ENCODE measurements around the gene SMAD5.

SMAD5 gene

GRCh38 chr5:136162008-136162407 is 29.4 kb downstream of the SMAD5 start:
- no peaks in the 10 kb centered on the region for H3K9me3 ChIP-seq (ENCODE audit: severe bottlenecking)
- H3K4me3 ChIP-seq (ENCODE audit: severe bottlenecking), result no peak overlapping the region
- TF ChIP-seq, protein P1, sequence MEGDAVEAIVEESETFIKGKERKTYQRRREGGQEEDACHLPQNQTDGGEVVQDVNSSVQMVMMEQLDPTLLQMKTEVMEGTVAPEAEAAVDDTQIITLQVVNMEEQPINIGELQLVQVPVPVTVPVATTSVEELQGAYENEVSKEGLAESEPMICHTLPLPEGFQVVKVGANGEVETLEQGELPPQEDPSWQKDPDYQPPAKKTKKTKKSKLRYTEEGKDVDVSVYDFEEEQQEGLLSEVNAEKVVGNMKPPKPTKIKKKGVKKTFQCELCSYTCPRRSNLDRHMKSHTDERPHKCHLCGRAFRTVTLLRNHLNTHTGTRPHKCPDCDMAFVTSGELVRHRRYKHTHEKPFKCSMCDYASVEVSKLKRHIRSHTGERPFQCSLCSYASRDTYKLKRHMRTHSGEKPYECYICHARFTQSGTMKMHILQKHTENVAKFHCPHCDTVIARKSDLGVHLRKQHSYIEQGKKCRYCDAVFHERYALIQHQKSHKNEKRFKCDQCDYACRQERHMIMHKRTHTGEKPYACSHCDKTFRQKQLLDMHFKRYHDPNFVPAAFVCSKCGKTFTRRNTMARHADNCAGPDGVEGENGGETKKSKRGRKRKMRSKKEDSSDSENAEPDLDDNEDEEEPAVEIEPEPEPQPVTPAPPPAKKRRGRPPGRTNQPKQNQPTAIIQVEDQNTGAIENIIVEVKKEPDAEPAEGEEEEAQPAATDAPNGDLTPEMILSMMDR (IDR thresholded peaks at IDR 0.05; ENCODE audit: poor library complexity, severe bottlenecking), result no peak
- ATAC-seq (ENCODE audit: low read depth) (no peak), DNase-seq (ENCODE audit: low spot score) (no peak)
- no peaks in the 10 kb centered on the region for H3K27me3 ChIP-seq (ENCODE audit: insufficient read depth, poor library complexity, severe bottlenecking)
- H3K4me1 ChIP-seq (ENCODE audit: insufficient read depth, poor library complexity, severe bottlenecking), result no peaks in the 10 kb centered on the region
- peaks cover 97% of the 10 kb centered on the region for H3K36me3 ChIP-seq (ENCODE audit: low read depth)
- no peak overlapping the region for H3K27ac ChIP-seq (ENCODE audit: poor library complexity, severe bottlenecking)

- Histone ChIP-seq H3K27me3 (ENCODE audit: insufficient read depth, poor library complexity, severe bottlenecking) (no peaks in the 10 kb centered on the region), H3K4me1 (ENCODE audit: insufficient read depth, poor library complexity, severe bottlenecking) (no peaks in the 10 kb centered on the region), H3K9me3 (ENCODE audit: severe bottlenecking) (no peaks in the 10 kb centered on the region), H3K4me3 (ENCODE audit: severe bottlenecking) (no peak overlapping the region), H3K36me3 (ENCODE audit: low read depth) (peaks cover 93% of the 10 kb centered on the region), H3K27ac (ENCODE audit: poor library complexity, severe bottlenecking) (no peak overlapping the region)
- ATAC-seq (ENCODE audit: low read depth), result no peak
- no peak for DNase-seq (ENCODE audit: low spot score)
- TF ChIP-seq, protein P1 (IDR thresholded peaks at IDR 0.05; ENCODE audit: poor library complexity, severe bottlenecking), result no peak
These were observed 31.6 kb downstream of the SMAD5 start for GRCh38 chr5:136164226-136164625.

- TF ChIP-seq, protein P1 (IDR thresholded peaks at IDR 0.05; ENCODE audit: poor library complexity, severe bottlenecking), result no peak
- ATAC-seq (ENCODE audit: low read depth), result no peak
- H3K36me3 ChIP-seq (ENCODE audit: low read depth), result peaks cover 90% of the 10 kb centered on the region
These were observed 34.3 kb downstream of the SMAD5 start for GRCh38 chr5:136166909-136167308.

DNA sequence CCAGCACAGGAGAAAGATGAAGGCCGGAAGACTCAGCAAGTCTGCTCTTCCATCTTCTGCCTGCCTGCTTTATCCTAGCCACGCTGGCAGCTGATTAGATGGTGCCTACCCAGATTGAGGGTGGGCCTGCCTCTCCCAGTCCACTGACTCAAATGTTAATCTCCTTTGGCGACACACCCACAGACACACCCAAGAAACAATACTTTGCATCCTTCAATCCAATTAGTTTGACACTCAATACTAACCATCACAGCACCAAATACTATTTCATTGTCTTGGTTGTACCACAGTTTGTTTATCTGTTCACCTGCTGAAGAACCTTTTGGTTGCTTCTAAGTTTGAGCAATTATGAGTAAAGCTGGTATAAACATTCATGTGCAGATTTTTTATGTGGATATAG is 36.6 kb downstream of the SMAD5 start:
- no peak overlapping the region for H3K27ac ChIP-seq (ENCODE audit: poor library complexity, severe bottlenecking)
- ATAC-seq (ENCODE audit: low read depth), result no peak
- no peaks in the 10 kb centered on the region for H3K4me1 ChIP-seq (ENCODE audit: insufficient read depth, poor library complexity, severe bottlenecking)
- no peak for DNase-seq (ENCODE audit: low spot score)
- no peak overlapping the region for H3K4me3 ChIP-seq (ENCODE audit: severe bottlenecking)
- peaks cover 90% of the 10 kb centered on the region for H3K36me3 ChIP-seq (ENCODE audit: low read depth)
- no peaks in the 10 kb centered on the region for H3K27me3 ChIP-seq (ENCODE audit: insufficient read depth, poor library complexity, severe bottlenecking)
- H3K9me3 ChIP-seq (ENCODE audit: severe bottlenecking), result no peaks in the 10 kb centered on the region
- TF ChIP-seq, protein P1 (IDR thresholded peaks at IDR 0.05; ENCODE audit: poor library complexity, severe bottlenecking), result no peak

More at GRCh38 chr5:136166909-136167308, 34.3 kb downstream of the SMAD5 start:
- no peak overlapping the region for H3K4me3 ChIP-seq (ENCODE audit: severe bottlenecking)
- H3K27ac ChIP-seq (ENCODE audit: poor library complexity, severe bottlenecking), result no peak overlapping the region
- no peaks in the 10 kb centered on the region for H3K27me3 ChIP-seq (ENCODE audit: insufficient read depth, poor library complexity, severe bottlenecking)
- no peak for DNase-seq (ENCODE audit: low spot score)
- no peaks in the 10 kb centered on the region for H3K9me3 ChIP-seq (ENCODE audit: severe bottlenecking)
- H3K4me1 ChIP-seq (ENCODE audit: insufficient read depth, poor library complexity, severe bottlenecking), result no peaks in the 10 kb centered on the region

DNA sequence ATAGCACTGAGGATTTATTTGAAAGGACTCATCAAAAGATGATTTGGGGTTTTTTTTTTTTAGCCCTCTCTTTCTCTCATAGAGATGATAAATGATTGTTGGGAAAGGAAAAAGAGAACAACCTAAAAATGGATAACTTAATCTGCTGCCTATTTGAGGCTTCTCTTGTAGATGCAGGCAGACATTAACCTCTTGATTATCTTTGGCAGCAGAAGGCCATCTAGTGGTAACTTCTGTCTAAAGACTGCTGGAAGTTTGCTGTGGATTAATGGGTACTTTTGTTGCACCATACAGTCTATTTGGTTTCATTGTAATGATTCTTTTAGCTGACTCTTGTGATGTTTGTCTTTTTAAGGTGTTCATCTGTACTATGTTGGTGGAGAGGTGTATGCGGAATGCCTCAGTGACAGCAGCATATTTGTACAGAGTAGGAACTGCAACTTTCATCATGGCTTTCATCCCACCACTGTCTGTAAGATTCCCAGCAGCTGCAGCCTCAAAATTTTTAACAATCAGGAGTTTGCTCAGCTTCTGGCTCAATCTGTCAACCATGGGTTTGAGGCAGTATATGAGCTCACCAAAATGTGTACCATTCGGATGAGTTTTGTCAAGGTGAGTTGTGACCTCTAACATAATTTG is 41.5 kb downstream of the SMAD5 start:
- TF ChIP-seq, protein P1 (IDR thresholded peaks at IDR 0.05; ENCODE audit: poor library complexity, severe bottlenecking), result peak; percentile 92
- peaks cover 93% of the 10 kb centered on the region for H3K36me3 ChIP-seq (ENCODE audit: low read depth)
- H3K4me3 ChIP-seq (ENCODE audit: severe bottlenecking), result no peak overlapping the region
- H3K9me3 ChIP-seq (ENCODE audit: severe bottlenecking), result no peaks in the 10 kb centered on the region
- H3K27ac ChIP-seq (ENCODE audit: poor library complexity, severe bottlenecking), result no peak overlapping the region
- H3K4me1 ChIP-seq (ENCODE audit: insufficient read depth, poor library complexity, severe bottlenecking), result no peaks in the 10 kb centered on the region
- ATAC-seq (ENCODE audit: low read depth), result peak; percentile 91
- no peak for DNase-seq (ENCODE audit: low spot score)
- no peaks in the 10 kb centered on the region for H3K27me3 ChIP-seq (ENCODE audit: insufficient read depth, poor library complexity, severe bottlenecking)

All from RWPE2 (cell line).